Activated CD4-positive, alpha-beta T cell treated with anti-CD3 and anti-CD28 coated beads, Interleukin-2, amount 50 U/mL, for 24 hours (primary cell): ENCODE data around the gene ARAP2.

Experiments used
- DNase-seq, 2 donors: peaks; one replicate each; pipeline ENCODE4 v3.0.0-alpha.2; 2020; ENCODE audit warnings: low read depth in 1 of 2, low spot score in 1 of 2

ARAP2 gene

DNA sequence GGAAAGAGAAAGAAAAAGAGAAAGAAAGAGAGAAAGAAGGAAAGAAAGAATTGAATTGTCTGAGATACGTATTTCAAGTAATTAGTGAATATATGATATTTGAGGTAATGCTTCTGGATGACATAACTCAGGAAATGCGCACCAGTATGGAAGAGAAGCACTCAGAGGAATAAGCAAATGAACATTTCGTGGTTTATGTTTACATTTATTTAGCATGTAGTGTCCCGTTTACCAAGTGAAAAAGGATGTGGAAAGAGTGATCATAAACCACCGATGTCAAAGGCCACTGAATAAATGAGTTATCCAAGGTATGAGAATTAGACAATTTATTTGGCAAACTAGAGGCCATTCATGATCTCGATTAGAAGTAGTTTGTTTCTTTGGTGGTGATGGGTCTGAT is 200.4 kb downstream of the ARAP2 start:
- no peak for DNase-seq

DNA sequence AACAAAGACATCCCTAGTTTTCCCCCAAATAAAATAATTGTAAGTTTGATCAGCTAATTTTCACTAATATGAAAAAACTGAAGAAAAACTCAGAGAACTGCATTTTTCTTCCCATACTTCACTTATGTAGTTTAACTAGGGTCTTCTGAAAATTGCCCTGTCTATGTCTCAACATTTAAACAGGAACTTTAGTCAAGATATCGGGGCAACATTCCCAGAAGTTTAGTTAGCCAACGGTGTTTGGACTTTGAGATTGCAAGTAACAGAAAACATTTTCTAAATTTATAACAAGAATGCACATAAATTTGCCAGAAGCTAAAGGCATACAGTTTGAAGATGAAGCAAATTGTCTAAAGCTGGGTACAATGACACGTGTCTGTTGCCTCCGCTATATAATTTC is 201.1 kb downstream of the ARAP2 start:
- no peak for DNase-seq

DNA sequence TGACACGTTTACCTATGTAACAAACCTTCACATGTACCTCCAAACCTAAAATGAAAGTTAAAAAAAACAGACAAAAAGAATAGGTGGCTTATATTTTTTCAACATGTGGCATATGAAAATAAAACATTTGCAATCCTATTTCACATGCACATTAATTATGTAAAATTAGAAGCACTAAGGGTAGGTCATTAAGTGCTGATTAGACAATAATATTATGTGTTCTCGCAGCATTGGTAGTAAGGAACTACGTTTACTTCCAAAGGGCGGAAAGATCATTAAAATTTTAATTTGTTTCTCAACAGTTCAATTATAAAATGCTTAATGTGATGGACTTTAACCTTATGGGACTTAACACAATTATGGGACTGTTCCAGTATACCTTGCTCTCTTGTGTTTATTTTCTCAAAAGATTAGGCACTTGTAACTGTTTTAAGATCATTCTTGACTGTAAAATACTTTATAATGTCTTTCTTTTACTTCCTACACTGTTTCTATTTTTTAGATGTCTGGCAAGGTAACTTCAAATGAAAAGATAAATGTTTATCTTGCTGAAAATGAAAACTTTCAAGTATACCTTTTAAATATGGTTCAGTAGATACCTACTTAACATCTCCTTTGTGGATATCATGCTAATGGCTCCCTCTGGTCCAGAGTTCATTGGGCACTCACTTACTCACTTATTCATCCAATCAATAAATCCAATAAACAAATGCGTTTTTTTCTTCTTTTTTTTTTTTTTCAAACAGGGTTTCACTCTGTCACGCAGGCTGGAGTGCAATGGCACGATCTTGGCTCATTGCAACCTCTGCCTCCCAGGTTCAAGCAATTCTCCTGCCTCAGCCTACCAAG is 202.0 kb downstream of the ARAP2 start:
- no peak for DNase-seq

DNA sequence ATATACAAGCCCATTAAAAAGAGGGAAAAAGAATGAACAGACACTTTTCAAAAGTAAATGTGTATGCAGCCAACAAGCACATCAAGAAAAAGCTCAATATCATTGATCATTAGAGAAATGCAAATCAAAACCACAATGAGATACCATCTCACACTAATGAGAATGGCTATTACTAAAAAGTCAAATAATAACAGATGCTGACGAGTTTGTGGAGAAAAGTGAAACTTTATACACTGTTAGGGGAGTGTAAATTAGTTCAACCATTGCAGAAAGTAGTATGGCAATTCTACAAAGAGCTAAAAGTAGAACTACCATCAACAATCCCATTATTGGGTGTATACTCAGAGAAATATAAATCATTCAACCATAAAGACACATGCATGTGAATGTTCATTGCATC is 203.0 kb downstream of the ARAP2 start:
- no peak for DNase-seq

DNA sequence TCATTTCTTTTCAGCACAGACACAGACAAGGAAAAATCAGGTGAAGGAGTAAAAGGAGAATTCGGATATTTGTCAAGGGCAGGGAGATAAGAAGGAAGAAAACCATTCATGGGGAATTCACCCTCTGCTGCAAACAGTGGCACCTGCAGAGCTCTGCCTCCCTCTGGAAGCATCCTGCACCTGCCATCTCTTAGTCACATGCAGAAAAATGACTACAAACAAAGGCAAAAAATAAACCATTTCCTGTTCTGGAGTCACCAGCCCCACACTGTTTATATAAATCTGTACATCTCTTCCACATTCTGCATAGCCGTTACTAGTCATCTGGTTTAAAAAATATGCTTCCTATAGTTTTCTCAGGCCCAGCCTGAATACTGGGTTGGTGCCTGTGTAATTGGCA is 205.3 kb downstream of the ARAP2 start:
- DNase-seq: no peak

DNA sequence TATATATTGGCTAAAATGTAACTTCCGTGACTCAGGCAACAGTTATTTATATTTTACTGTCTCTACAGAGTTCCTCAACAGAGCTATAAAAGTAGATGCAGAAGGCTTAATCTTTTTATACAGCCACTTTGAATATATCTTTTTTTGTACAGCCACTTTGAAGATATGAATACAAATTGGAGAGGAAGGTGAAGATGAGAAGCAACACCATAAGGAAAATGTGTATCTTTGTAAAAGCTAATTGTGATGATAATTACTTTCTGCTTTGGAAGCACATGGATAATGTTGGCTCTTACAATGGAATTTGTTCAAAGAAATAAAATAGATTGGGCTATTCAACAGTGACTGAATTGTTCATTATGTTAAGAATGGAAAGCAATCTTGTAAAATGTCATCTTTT is 205.8 kb downstream of the ARAP2 start:
- no peak for DNase-seq

DNA sequence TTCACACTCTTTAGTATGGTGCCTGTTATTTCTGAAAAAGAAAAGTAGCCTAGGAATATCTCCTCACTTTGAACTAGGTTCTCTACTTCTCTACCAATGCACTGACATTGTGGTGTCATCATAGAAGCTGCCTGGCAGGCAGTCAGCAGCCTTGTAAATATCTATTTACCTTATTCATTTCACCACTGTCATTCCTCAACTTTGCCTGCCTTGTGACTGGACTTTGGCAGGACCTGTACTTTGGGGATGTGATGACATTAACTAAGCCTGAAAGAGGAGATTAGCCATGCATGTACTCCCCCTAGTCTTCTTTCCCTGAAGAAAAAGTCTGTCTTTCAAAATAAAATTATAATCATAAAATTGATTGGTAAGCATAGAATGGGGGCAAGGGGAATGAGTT is 207.2 kb downstream of the ARAP2 start:
- no peak for DNase-seq

DNA sequence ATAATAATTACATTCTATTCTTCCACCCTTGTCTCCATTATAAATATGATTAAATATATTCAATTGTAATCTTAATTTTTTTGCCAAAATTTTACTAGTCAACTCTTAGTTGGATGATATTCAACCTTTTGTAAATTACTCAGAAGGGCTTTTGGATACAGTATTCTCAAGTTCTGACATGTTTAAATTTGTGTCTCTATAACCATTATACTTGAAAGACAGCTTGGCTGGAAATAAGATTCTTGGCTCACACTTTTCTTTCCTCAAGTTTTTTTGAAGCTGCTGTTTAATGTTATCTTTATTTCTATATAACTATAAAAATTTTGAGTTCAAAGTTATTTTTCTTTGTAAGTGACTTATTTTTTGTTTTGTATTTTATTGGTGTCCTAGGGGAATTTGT is 214.4 kb downstream of the ARAP2 start:
- DNase-seq: no peak

DNA sequence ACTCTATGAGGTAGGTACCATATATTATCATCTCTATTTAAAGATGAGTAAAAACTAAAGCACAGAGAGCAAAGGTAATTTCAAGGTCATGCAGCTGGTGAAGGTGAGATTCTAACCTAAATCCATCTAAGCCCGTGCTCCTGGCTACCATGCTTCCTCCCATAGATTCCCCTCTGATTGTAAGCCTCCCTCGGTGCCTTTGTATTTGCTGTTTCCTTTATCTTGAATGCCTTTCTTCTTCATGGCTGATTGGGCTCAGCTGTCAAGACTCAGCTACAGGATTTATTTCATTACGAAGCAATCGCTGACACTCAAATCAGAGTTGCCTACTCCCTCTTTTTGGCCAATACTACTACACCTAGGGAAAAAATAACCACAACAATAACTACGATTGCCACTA is 217.1 kb downstream of the ARAP2 start:
- no peak for DNase-seq

DNA sequence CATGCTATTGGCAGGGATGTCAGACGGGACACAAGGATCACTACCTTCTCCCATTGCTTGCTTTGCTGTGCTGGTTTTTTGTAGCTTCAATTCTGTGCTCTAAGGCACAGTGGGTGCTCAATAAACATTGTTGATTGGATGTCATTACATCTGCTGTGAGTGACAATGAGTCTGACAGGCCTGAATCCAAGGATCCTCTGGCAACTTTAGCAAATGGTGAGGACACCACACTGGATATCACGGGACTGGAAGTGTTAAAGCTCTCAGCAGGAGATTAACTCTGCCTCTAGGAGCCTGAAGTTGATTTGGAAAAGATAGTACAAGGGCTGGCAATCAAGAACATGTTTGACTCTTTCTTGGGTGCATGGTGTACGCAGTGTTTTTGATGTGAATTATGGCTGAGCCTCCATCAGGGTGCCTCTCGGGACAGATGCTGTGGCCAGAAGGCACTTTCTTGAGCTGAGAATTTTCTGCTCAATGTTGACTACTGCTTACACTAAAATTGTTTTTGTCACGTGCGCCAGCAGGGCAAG is 217.9 kb downstream of the ARAP2 start:
- no peak for DNase-seq

DNA sequence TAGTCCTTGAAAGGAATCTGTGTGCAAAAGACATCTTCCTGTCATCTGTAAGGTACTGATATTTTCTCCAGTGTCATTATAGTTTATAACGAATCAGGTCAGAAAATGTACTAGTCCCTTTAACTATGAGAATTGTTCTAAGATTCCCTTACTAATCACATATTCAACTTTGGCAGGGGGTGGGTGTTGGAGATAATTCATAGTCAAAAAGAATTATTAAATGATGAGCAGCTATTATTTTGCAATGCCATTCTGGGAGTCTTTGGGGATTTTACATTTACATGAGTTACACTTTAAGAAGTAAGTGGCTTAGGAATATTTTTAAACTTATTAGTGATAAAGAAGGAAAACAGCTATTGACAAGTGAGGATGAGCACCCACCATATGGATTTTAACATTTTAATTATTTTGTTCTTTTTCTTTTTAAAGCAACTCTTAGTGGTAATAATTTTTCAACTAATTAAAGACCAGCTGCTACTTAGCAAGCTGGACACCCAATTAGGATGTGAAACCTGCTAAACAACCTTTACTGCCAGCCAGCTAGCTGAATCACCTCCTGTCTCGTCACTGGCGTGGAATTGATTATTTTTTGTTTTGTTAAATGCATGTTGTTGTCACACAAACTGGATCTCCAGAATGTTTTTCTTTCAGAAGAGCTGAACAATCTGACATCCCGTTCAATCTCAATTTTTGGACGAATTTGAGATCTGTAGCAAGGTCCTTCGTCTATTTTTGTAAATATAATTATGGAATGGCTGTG is 219.2 kb downstream of the ARAP2 start:
- no peak for DNase-seq

DNA sequence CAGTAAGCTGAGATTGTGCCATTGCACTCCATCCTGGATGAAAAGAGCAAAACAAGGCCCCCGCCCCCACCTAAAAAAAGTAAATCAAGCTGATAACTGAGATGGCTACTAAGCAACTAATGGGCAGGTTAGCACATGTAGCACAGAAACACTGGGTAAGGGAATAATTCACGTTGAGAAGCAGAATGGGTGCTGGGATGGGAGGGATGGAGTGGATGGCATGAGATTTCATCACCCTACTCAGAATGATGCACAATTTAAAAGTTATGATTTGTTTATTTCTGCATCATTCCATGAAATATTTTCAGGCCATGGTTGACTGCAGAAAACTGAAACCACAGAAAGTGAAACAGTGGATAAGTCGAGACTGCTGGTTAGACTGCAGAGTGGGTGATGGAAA is 224.0 kb downstream of the ARAP2 start:
- no peak for DNase-seq
